Measurements from ENCODE around the gene P4HA1. TPM values are rescaled to one million over a fixed set of nuclear protein-coding genes. Genes with fewer than 3 reads are reported as not detected.
A peak's percentile ranks its signal among the peaks of the same experiment; 100 is the strongest.

P4HA1 gene
- total and polyA plus RNA-seq, 8 donors, result 9.4 to 68.3 (median 19.2) TPM

GRCh38 chr10:73099141-73099540, 2.5 kb upstream of the P4HA1 start:
- 83 to 96% (median 88%) methylated on average over 1 of the region's 1 CpG for WGBS, 5 donors
- Histone ChIP-seq H3K36me3 (peaks cover 0 to 12% (median 8%) of the 10 kb centered on the region in 4 donors), H3K27ac (no peak overlapping the region), H3K9me3 (no peaks in the 10 kb centered on the region), H3K27me3 (no peaks in the 10 kb centered on the region), H3K4me3 (no peak overlapping the region), H3K4me1 (peaks cover 4 to 22% (median 16%) of the 10 kb centered on the region in 4 donors)
- intact Hi-C loops (cut with DNase I; ENCODE audit: low total_unique reads), result no loop called here
- DNase-seq, result no peak
- TF ChIP-seq, protein P1, sequence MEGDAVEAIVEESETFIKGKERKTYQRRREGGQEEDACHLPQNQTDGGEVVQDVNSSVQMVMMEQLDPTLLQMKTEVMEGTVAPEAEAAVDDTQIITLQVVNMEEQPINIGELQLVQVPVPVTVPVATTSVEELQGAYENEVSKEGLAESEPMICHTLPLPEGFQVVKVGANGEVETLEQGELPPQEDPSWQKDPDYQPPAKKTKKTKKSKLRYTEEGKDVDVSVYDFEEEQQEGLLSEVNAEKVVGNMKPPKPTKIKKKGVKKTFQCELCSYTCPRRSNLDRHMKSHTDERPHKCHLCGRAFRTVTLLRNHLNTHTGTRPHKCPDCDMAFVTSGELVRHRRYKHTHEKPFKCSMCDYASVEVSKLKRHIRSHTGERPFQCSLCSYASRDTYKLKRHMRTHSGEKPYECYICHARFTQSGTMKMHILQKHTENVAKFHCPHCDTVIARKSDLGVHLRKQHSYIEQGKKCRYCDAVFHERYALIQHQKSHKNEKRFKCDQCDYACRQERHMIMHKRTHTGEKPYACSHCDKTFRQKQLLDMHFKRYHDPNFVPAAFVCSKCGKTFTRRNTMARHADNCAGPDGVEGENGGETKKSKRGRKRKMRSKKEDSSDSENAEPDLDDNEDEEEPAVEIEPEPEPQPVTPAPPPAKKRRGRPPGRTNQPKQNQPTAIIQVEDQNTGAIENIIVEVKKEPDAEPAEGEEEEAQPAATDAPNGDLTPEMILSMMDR (IDR thresholded peaks at IDR 0.05), result no peak
- TF ChIP-seq POLR2AphosphoS5 (IDR thresholded peaks at IDR 0.05) (no peak), EP300 (IDR thresholded peaks at IDR 0.05) (no peak), POLR2A (IDR thresholded peaks at IDR 0.05) (no peak)

DNA sequence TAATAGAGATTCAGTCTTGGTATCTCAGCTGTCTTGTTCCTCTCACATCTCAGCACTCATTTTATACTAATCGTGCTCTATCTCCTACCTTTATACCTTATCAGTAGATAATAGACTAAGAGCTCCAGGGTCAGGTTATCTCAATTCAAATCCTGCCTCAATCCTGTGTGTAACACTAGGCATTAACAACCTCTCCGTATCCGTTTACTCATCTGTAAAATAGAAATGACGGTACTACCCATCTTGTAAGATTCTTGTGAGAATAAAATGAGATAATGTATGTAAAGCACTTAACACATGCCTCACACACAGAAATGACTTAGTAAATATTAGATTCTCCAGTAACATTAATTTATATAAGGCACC, 622 bp upstream of the P4HA1 start:
- H3K4me1 ChIP-seq, result peaks cover 7 to 29% (median 20%) of the 10 kb centered on the region in 4 donors
- peaks cover 0 to 12% (median 7%) of the 10 kb centered on the region in 4 donors for H3K36me3 ChIP-seq
- H3K9me3 ChIP-seq, result no peaks in the 10 kb centered on the region
- intact Hi-C loops (cut with DNase I; ENCODE audit: low total_unique reads), result no loop called here
- peak overlapping the region; percentile 94 to 98 (median 97) for H3K27ac ChIP-seq
- no peak for DNase-seq
- WGBS, 5 donors, result 14 to 36% (median 25%) methylated on average over 4 of the region's 4 CpGs
- peak overlapping the region; percentile 66 to 91 (median 84) for H3K4me3 ChIP-seq
- TF ChIP-seq POLR2A (IDR thresholded peaks at IDR 0.05), result no peak
- TF ChIP-seq, protein P1 (IDR thresholded peaks at IDR 0.05), result no peak
- no peak for TF ChIP-seq POLR2AphosphoS5 (IDR thresholded peaks at IDR 0.05)
- TF ChIP-seq EP300 (IDR thresholded peaks at IDR 0.05), result no peak
- H3K27me3 ChIP-seq, result no peaks in the 10 kb centered on the region

DNA sequence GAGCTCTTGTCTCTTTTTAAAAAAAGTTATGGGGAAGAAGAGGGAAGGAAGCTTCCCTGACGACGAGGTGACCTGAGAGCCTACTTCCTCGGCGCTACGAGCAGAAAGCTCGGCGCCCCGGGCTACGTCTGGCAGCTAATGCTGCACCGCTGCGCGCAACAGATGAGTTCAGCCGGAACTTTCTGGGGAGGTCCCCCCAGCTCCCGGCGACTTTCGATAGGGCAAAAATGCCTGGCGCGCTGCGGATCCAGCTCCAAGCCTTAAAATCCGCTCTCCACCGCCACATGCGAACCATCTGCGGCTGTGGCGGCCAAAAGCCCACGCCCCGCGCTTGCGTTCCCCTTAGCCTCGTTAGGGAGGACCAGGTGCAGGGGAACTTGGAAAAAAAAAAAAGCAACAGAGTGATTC, 621 bp downstream of the P4HA1 start:
- Histone ChIP-seq H3K27me3 (no peaks in the 10 kb centered on the region), H3K27ac (peak overlapping the region; percentile 94 to 98 (median 97)), H3K36me3 (peaks cover 0 to 12% (median 5%) of the 10 kb centered on the region in 4 donors), H3K4me3 (peak overlapping the region; percentile 66 to 91 (median 84)), H3K4me1 (peaks cover 7 to 40% (median 30%) of the 10 kb centered on the region in 4 donors), H3K9me3 (no peaks in the 10 kb centered on the region)
- peak; percentile 75 to 88 for DNase-seq
- TF ChIP-seq POLR2A (IDR thresholded peaks at IDR 0.05) (peak in 1 of 4 donors; percentile 25), POLR2AphosphoS5 (IDR thresholded peaks at IDR 0.05) (peak in 2 of 3 donors; percentile 73 to 83)
- TF ChIP-seq, protein P1 (IDR thresholded peaks at IDR 0.05), result no peak
- WGBS, 5 donors, result 0% methylated on average over 21 to 29 of the region's 29 CpGs
- intact Hi-C loops (cut with DNase I; ENCODE audit: low total_unique reads), result no loop called here

DNA sequence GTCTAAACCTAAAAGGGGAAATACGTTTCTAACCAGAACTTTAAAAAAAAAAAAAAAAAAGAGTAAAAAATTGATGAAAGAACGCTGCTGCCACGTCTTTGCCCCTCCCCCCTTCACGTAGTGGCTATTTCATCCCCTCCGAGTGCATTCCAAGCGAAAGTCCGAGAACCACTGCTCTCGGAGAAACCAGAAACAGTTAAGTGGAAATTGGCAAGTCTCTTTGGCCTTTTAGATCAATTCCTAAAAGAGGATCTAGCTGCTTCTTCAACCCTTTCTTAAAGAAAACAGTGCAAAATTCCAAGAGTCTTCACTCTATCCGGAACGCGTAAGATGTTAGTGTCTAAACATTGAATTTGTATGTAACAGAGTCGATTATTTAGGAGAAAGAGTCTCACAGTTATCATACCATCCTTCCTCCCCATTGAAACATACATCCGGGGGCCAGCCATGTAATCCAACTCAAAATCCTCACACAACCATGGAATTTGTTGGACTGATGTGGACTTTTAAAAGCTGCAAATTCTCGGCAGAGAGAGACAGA, 1.1 kb downstream of the P4HA1 start:
- 0 to 1% (median 0%) methylated on average over 14 of the region's 14 CpGs for WGBS, 5 donors
- intact Hi-C loops (cut with DNase I; ENCODE audit: low total_unique reads), result no loop called here
- Histone ChIP-seq H3K27me3 (no peaks in the 10 kb centered on the region), H3K27ac (peak overlapping the region; percentile 94 to 98 (median 97)), H3K4me1 (peaks cover 7 to 41% (median 30%) of the 10 kb centered on the region in 4 donors), H3K4me3 (peak overlapping the region; percentile 66 to 91 (median 84)), H3K9me3 (no peaks in the 10 kb centered on the region), H3K36me3 (peaks cover 0 to 12% (median 5%) of the 10 kb centered on the region in 4 donors)
- TF ChIP-seq, protein P1 (IDR thresholded peaks at IDR 0.05), result no peak
- TF ChIP-seq POLR2A (IDR thresholded peaks at IDR 0.05), result no peak
- peak; percentile 36 to 92 for DNase-seq

All from stomach (tissue), 9 donors.